Lower leg skin (tissue), 3 donors: ENCODE measurements around the gene NFKBIA.

ENCODE experiments used
- POLR2A ChIP-seq, 2 donors: fragments of 450-650 bp; IDR thresholded peaks; one replicate each; pipeline ENCODE4 v1.6.1; 2016 to 2017; ENCODE audit warnings: antibody characterized with exemption in 2 of 2, mild to moderate bottlenecking in 1 of 2, moderate library complexity in 1 of 2
- TF ChIP-seq, protein P1 (sequence below), 3 donors: fragments of 450-650 bp; IDR thresholded peaks; one replicate each; pipeline ENCODE4 v1.5.1; 2016; ENCODE audit warnings: antibody characterized with exemption in 3 of 3, mild to moderate bottlenecking in 3 of 3, moderate library complexity in 2 of 3

DNA sequence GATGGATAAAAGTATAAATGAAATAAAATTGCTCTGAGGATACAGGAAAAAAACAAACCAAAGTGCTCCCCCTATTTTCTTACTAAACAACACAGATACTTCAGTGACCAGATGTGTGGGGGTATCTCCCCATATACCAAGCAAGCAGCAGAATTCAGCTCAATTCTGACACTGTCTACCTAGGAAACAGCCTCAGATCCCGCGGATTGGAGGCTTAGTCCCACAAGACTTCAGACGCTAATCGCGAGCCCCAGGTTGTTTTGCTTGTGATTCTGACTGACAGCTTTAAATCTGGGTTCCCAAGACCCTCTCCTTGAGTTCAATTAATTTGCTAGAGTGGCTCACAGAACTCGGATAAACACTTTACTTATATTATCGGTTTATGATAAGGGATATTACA, 17.3 kb downstream of the NFKBIA start:
- no peak for TF ChIP-seq POLR2A (IDR thresholded peaks at IDR 0.05)
- TF ChIP-seq, protein P1, sequence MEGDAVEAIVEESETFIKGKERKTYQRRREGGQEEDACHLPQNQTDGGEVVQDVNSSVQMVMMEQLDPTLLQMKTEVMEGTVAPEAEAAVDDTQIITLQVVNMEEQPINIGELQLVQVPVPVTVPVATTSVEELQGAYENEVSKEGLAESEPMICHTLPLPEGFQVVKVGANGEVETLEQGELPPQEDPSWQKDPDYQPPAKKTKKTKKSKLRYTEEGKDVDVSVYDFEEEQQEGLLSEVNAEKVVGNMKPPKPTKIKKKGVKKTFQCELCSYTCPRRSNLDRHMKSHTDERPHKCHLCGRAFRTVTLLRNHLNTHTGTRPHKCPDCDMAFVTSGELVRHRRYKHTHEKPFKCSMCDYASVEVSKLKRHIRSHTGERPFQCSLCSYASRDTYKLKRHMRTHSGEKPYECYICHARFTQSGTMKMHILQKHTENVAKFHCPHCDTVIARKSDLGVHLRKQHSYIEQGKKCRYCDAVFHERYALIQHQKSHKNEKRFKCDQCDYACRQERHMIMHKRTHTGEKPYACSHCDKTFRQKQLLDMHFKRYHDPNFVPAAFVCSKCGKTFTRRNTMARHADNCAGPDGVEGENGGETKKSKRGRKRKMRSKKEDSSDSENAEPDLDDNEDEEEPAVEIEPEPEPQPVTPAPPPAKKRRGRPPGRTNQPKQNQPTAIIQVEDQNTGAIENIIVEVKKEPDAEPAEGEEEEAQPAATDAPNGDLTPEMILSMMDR (IDR thresholded peaks at IDR 0.05), result no peak
